LNCaP clone FGC (cell line): ENCODE measurements around the gene USP2.

Experiments
- DNase-seq: peaks from one replicate; pipeline ENCODE4 v3.0.0-alpha.2; 2011; ENCODE audit warnings: low read depth
- H3K4me3 ChIP-seq: 2 replicates; pipeline ENCODE4 v1.5.1; 2011; ENCODE audit warnings: mild to moderate bottlenecking, low read depth, low read length, control low read depth
- CTCF ChIP-seq: IDR thresholded peaks from 2 replicates; pipeline ENCODE4 v1.5.1; 2012; ENCODE audit warnings: mild to moderate bottlenecking; ENCODE audit not compliant: control insufficient read depth, insufficient read depth; ENCODE audit errors: extremely low read depth

Gene USP2

GRCh38 chr11:119373059-119373920 lies 8.2 kb downstream of the USP2 start:
- no peak for DNase-seq
- H3K4me3 ChIP-seq = no peak overlapping the region
- no peak for TF ChIP-seq CTCF

- no peak for TF ChIP-seq CTCF
- DNase-seq = no peak
- no peak overlapping the region for H3K4me3 ChIP-seq
Observed at GRCh38 chr11:119372260-119373058, 9.0 kb downstream of the USP2 start.

- DNase-seq = no peak
- H3K4me3 ChIP-seq = no peak overlapping the region
Observed at GRCh38 chr11:119371778-119372182, 9.7 kb downstream of the USP2 start.

GRCh38 chr11:119371067-119371601 lies 10.4 kb downstream of the USP2 start:
- no peak for TF ChIP-seq CTCF
- no peak overlapping the region for H3K4me3 ChIP-seq
- no peak for DNase-seq

More at GRCh38 chr11:119371778-119372182, 9.7 kb downstream of the USP2 start:
- TF ChIP-seq CTCF = peak; percentile 25

GRCh38 chr11:119370486-119371046 lies 10.9 kb downstream of the USP2 start:
- DNase-seq = no peak
- H3K4me3 ChIP-seq = no peak overlapping the region
- no peak for TF ChIP-seq CTCF

GRCh38 chr11:119369132-119369925 lies 12.2 kb downstream of the USP2 start:
- TF ChIP-seq CTCF = no peak
- no peak for DNase-seq
- no peak overlapping the region for H3K4me3 ChIP-seq
